GM19240 (cell line): ENCODE data around the gene OR6X1.

Experiments used
- DNase-seq: peaks from one replicate; pipeline ENCODE4 v3.0.0; 2011; ENCODE audit warnings: low spot score; ENCODE audit not compliant: insufficient read length

Gene OR6X1

DNA sequence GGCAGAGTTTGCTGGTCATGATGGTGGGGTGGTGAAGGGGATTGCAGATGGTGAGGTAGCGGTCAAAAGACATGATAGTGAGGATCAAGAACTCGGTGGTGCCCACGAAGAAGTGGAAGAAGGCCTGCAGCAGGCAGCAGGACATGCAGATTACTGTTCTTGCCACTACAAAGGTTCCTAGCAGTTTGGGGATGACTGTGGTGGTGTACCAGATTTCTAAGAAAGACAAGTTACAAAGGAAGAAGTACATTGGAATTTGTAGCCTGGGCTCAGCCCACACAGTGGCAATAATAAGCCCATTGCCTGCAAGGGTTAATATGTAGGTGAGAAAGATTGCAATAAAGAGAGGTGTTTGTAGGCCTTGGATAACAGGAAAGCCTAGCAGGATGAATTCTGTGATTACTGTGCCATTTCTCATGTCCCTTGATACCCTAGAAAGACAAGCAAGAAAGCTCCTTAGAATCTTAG, at the start of gene OR6X1:
Gene OR6X1 (minus strand): TSS at position 418 of the 468 bp plus-strand sequence. CDS start 0 bp downstream, at position 418.
- no peak for DNase-seq

DNA sequence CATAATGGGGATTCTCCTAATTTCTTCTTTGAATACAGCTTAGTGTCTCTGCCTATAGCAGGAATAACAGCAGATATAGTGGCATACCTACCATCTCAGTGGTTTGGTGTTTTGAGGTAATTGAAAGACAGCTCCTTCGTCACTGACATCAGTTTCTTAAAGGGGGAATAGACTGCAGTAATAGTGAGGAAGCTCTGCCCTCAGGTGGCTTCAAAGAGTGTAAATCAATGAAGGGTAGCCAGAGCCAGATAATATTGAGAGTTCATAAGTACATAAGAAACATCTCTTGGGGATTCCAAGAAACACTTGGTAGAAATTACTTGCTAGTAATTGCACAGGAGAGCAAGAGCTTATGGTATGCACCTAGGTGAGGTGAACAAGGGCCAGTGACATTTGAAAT, 47.4 kb upstream of the OR6X1 start:
- no peak for DNase-seq

- no peak for DNase-seq
Observed at GRCh38 chr11:123800036-123800435, 45.7 kb upstream of the OR6X1 start.

DNA sequence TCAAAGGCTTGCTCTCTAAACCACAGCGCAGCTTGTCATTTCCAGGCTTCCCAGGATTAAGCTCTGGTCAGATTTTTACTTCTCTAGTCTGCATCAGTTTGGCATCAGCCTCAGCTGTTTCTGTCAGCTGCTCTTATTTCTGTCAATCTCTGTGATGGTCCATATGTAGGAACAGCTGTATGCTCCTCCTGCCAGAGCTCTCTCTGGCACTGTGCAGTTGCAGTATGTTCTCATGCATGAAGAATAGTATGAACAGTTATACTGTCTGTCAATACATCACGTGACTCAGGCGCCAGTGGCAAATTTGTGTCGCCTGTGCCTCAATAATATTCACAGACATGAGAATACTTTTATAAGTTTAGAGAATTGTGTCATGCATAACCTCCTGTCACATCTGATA, 45.1 kb upstream of the OR6X1 start:
- DNase-seq = no peak

GRCh38 chr11:123798513-123799252, 44.4 kb upstream of the OR6X1 start:
- DNase-seq = no peak

DNA sequence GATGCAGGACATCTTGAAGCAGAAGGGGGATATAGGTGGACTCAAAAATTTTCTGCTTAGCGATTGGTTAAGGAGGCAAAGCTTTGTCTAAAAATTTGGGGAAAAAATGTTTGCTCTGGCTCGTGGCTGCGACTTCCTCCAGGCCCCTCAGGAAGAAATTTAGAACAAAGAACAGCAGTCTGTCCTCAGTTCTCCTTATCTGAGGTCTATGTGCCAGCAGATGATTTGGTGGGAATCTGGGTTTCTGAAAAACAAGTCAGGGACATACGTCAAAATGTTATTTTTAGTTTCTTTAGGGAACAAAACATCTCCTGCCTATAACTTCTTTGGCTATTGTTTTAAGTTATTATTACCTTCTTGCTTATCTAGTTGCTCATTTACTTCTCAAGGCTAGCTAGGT, 43.8 kb upstream of the OR6X1 start:
- DNase-seq = no peak

DNA sequence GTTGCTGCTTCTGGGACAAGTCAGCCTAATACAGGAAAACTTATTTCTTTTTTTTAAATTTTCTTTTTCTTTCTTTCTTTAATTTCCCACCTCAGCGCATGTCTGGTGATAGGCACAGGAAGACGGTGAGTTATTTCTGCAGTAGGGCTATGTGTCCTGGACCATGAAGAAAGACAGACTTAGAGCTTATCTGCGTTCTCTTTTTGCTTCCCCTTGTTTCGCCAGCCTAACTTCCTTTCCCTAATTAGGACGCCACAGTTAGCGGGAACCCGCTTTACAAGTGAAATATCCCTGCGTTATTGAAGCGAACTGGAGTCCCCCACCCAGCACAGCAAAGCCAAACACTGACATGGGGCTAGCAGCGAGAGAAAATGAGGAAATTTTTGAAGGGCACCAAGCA, 43.2 kb upstream of the OR6X1 start:
- DNase-seq = no peak

DNA sequence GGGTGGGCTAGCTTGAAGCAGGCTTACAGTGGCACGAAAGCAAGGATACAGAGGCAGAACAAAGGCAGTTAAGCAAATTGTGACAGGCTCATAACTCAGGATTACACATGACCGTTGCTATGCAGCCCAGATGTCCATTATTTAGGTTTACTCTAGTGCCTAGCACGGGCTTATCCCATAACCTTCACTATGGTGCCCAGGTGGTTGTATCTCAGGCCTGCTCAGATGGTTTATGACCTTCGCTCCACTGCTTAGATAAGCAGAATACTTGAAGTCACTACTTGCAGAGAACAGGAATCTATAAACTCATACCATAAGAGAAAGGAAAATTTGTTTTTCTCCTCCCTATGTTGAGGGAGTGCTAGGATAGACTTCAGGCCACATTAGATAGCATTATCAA, 42.8 kb upstream of the OR6X1 start:
- no peak for DNase-seq

GRCh38 chr11:123796226-123796625, 41.9 kb upstream of the OR6X1 start:
- DNase-seq = no peak

- no peak for DNase-seq
Observed at GRCh38 chr11:123783536-123783935, 29.2 kb upstream of the OR6X1 start.

DNA sequence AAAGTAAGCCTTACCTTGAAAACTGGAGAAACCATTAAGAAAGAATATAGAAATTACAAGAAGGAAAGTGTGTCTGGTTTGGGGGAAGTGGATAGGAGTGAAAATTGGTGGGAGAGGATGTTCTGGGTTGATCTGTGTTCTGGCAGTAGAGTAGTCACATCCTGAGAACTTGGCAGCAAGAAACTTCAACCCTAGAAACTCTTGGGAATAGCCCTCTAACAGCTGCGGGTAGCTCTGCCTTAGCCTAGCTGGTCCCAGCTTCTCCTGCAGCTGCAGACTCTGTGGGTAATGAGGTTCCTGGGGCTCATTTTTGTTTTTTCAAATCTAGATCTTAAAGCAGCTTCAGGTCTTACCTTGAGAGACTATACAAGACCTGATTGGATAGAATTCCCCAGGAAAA, 24.2 kb upstream of the OR6X1 start:
- no peak for DNase-seq

DNA sequence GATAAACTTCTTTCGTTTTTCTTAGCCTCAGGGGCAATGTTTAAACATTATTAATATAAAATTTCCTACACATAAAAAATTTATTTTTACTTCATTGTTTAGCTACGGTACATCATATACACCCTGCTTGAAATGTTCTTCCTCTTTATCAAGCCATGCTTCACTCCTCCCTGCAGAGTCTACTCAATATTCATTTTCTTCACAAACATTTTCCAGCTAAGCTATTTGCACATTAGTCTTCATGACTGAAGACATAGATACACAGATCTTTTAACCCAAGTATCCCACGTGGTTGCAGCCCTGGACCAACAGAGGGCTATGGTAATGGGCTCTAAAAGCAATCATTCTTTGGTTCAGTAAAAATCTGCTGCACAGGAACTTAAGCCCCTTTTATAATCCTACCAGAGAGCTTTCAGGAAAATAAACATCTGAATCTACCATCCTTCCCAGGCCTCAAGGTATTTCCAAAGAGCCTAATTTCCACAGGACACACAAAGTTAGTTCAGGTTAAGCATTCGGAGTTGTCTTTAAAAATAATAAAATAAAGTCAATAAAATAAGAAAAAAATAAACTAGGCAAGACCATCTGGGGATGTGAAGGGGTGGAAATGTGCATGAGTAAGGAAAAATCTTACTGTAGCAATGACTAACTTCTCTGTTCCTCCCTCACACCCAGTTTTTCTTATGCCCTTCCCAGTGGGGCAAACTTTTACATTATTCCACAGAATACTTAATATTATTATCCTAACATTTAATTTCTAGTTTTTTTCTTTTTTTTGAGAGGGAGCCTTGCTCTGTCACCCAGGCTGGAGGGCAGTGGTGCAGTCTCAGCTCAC, 21.6 kb upstream of the OR6X1 start:
- DNase-seq = no peak

DNA sequence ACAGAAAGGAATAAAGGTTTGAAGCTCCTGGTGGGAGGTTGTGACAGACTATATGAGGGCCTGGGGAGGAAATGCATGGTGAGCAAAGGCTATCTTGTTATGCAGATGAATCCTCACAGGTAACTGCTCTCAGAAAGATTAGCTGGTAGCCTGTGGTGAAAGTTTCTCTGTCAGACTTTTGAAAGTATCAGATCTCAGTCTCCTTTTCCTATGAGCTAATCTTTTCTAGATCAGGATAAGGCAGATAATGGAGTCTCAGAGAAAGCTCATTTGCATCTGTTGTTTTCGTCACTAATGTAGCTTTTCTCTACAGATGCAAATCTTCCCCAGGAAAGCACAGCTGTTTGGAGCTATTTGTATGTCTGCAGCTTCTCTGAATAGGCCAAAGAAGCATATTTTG, 21.0 kb upstream of the OR6X1 start:
- no peak for DNase-seq

DNA sequence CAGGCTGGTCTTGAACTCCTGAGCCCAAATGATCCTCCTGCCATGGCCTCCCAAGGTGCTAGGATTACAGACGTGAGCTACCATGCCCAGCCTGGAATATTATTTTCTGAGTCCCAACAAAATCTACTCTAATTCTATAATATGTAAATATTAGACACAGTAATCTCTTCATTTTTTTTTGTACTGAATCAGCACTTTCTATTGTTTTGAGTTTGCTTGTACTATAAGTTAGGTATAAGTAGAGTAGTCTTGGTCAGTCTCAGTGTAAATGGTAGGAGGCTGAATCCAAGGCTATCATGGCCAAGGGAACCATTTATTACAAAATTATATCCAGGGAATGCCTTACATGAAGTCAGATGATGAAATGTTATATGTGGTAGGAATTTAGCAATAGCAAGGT, 19.6 kb upstream of the OR6X1 start:
- DNase-seq = no peak

- DNase-seq = no peak
Observed at GRCh38 chr11:123773026-123773425, 18.7 kb upstream of the OR6X1 start.

DNA sequence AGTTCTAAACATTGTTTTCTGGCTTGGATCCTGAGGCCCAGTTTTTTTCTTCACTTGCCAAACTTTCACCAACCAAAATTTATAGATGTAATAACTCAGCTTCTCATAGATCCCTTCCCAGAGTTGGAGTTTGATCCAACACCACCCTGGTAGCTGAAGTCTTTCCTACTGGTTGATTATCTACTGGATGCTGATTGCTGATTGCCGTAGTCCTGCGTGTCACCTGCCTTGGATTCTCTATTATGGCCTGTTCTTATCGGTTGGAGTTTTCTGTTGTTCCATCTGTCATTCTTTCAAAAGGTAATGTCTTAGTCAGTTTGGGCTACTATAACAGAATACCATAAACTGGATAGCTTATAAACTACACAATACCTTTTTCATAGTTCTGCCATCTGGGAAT, 17.3 kb upstream of the OR6X1 start:
- DNase-seq = no peak

DNA sequence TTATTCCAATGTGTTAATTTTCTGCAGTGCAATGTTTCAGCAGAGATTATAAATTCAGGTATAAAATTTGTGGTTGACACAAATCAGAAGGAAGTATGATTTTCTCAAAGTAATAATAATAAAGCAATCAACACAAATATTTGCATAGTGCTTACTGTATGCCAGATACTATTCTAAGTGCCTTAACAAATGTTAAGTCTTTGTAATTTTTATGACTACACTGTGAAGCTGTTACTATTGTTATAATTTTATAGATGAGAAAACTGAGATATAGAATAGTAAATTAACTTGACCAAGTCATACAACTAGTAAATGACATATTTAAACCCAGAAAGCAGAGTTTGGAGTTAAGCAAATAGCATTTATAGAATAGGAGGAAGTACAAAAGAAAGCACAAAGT, 16.4 kb upstream of the OR6X1 start:
- DNase-seq = no peak

DNA sequence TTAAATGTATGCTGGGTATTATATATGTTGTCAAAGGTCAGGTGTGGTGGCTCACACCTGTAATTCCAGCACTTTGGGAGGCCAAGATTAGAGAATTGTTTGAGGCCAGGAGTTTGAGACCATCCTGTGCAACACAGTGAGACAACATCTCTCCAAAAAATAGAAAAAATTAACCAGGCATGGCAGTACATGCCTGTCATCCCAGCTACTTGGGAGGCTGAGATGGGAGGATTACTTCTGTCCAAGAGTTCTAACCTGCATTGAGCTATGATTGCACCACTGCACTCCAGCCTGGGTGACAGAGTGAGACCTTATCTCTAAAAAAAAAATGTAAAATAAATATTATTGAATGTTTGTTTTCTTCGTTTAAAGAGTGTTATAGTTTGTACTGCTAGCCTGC, 11.3 kb upstream of the OR6X1 start:
- DNase-seq = no peak

- no peak for DNase-seq
Observed at GRCh38 chr11:123762422-123762821, 8.1 kb upstream of the OR6X1 start.

DNA sequence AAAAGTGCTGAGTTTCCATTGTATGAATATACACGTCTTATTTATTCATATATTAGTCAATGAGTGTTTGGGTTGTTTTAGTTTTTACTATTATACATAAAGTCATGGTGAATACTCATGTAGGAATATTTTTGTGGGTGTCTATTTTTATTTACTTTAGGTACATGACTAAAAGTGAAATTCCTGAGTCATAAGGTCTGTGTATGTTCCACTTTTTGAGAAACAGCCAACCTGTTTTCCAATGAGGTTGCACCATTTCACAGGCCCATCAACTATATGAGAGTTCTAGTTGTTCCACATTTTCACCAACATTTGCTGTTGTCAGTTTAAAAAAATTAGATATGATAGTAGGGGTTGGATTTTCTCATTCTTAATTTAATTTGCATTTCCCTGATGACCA, 6.6 kb upstream of the OR6X1 start:
- no peak for DNase-seq

DNA sequence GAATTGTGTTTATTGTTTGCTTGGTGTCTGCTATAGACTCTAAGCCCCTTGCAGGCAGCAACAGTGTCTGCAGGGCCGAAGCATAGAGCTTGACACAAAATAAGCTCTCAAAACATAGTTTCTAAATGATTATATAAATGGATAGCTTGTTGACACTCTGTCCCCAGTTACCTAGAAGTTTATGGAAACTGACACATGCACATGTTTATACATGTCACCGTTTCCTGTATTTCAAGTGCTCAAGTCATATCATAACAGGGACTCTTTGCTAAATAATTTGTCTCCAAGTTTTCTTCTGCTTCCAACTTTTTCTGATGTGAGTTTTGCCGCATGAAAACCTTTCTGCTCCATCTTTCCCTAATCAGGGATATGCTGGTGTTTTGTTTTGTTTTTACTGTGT, 3.7 kb upstream of the OR6X1 start:
- DNase-seq = no peak

DNA sequence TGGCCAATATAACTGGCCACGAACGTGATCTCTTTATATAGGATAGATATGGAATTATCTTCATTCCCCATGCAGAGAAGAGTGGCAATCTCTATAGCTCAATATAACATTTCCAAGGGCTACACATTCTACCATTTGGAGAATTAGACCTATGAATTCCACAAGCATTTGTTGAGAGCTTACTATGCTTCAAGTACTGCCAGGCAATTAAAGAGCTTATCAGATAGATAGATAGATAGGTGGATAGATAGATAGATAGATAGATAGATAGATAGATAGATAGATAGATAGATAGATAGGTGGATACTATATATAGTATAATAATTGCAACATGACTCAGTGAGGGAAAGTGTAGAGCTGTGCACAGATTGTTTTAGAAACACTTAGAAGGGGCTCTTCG, 1.5 kb upstream of the OR6X1 start:
- DNase-seq = no peak

DNA sequence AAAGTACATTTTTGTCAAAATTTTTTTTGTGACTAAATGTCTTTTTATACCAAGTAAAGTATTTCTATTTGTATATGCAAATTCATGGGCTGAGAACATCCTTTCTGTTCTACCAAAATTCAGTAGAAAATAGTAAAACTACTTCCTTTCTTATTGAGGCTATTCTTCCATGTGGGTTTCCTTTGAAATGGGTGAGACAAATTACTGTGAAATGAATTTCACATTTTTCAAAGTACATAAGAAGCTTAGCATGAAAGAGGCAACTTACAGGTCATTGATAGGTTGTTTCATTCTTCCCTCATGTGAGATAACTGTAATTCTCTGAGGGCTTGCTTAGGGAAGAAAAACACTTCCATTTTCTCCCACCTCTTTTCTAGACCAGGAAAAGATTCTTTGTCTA, 1.0 kb upstream of the OR6X1 start:
- DNase-seq = no peak
